ENCODE results near the gene XDH. TPM values are rescaled to one million over a fixed set of nuclear protein-coding genes. Genes with fewer than 3 reads are reported as not detected.

Gene XDH
- not detected in 2 replicates for total RNA-seq

GRCh38 chr2:31414601-31415241, at the start of gene XDH:
Gene XDH, minus strand, starts transcription at chr2:31414742. Its CDS starts 76 bp downstream, at chr2:31414666.

Other genes with a start within 250 kb of the XDH start
- 1.1 TPM in 1 of 2 replicates, not detected in the other for gene CAPN14, start 197.2 kb downstream of the XDH start, total RNA-seq
- gene EHD3, start 180.6 kb downstream of the XDH start, total RNA-seq, result 15.0 and 15.9 TPM in 2 replicates
- gene SRD5A2, start 166.2 kb upstream of the XDH start, total RNA-seq, result not detected in 2 replicates

Data from cardiac atrium fibroblast (primary cell).